Measurements from ENCODE around the gene RPF1.

The RPF1 gene

GRCh38 chr1:84541679-84542078 is 62.6 kb downstream of the RPF1 start:
- in situ Hi-C loops (cut with MboI; ENCODE audit: low sequenced_read_pairs): no loop called here
